Left colon (tissue), 2 donors: ENCODE results near the gene TBCK. TPM values are rescaled to one million over a fixed set of nuclear protein-coding genes. Genes with fewer than 3 reads are reported as not detected.

Source experiments
- ATAC-seq: fragments of 200-7000 bp; cut with Tn5 transposase; one replicate; pipeline ENCODE4 v1.9.1; 2020; ENCODE audit warnings: mild to moderate bottlenecking, moderate library complexity
- DNase-seq, 2 donors: peaks; one replicate each; pipeline ENCODE4 v3.0.0-alpha.2; 2020
- intact Hi-C, 2 donors: fragments of 100-400 bp; cut with DNase I in 1 of 2; cut with micrococcal nuclease in 1 of 2; formaldehyde crosslinking; loops; one replicate each; pipeline versions ENCODE4 v1.11.2 to v1.14.0; 2022; cut with DNase I, micrococcal nuclease
- total RNA-seq, 2 donors: library from RNA; stranded (reverse); fragmentation: NEBNext Ultra II Directional; extraction: Animal tissue kit (Norgen Biotek cat#: 25700); gene quantifications; one replicate each; pipeline ENCODE4 v1.2.1, GENCODE V29; 2021
- donor health status: DM: no; HTN: no; CAD: no.
- donor health status: DM: yes; HTN: yes; CAD: no.

Gene TBCK
- total RNA-seq, 2 donors from 2014 or later, result 28.1 to 29.2 TPM

GRCh38 chr4:106035204-106035603 is 280.8 kb downstream of the TBCK start:
- intact Hi-C loops, result no loop called here
- DNase-seq (no peak), ATAC-seq (no peak)

GRCh38 chr4:106034751-106035150 is 281.3 kb downstream of the TBCK start:
- ATAC-seq, result no peak
- no peak for DNase-seq
- intact Hi-C loops, result no loop called here

GRCh38 chr4:106034220-106034619 is 281.8 kb downstream of the TBCK start:
- ATAC-seq (no peak), DNase-seq (no peak)
- intact Hi-C loops, result no loop called here

- DNase-seq (no peak), ATAC-seq (no peak)
- intact Hi-C loops, result no loop called here
These were observed 282.5 kb downstream of the TBCK start for GRCh38 chr4:106033469-106033868.

- intact Hi-C loops, result no loop called here
- ATAC-seq, result peak; percentile 70
- DNase-seq, result no peak
These were observed 283.1 kb downstream of the TBCK start for GRCh38 chr4:106032851-106033286.

- DNase-seq (no peak), ATAC-seq (no peak)
- intact Hi-C loops, result no loop called here
These were observed 293.6 kb downstream of the TBCK start for GRCh38 chr4:106022454-106022853.

GRCh38 chr4:106021737-106022410 is 294.1 kb downstream of the TBCK start:
- intact Hi-C loops, result no loop called here
- ATAC-seq, result no peak
- DNase-seq, result no peak

- ATAC-seq (no peak), DNase-seq (no peak)
- intact Hi-C loops, result no loop called here
These were observed 296.2 kb downstream of the TBCK start for GRCh38 chr4:106019771-106020170.

- intact Hi-C loops, result no loop called here
- DNase-seq (no peak), ATAC-seq (peak; percentile 86)
These were observed 298.0 kb downstream of the TBCK start for GRCh38 chr4:106017975-106018374.

GRCh38 chr4:106011387-106011786 is 304.6 kb downstream of the TBCK start:
- ATAC-seq (no peak), DNase-seq (no peak)
- intact Hi-C loops, result no loop called here

GRCh38 chr4:106010761-106011160 is 305.2 kb downstream of the TBCK start:
- intact Hi-C loops, result no loop called here
- DNase-seq (no peak), ATAC-seq (no peak)

GRCh38 chr4:106002994-106003393 is 313.0 kb downstream of the TBCK start:
- DNase-seq (no peak), ATAC-seq (no peak)
- intact Hi-C loops, result no loop called here

- ATAC-seq (peak; percentile 92), DNase-seq (no peak)
- intact Hi-C loops, result no loop called here
These were observed 317.6 kb downstream of the TBCK start for GRCh38 chr4:105998171-105999063.

GRCh38 chr4:105996845-105997244 is 319.2 kb downstream of the TBCK start:
- intact Hi-C loops, result no loop called here
- DNase-seq (no peak), ATAC-seq (no peak)

GRCh38 chr4:105994841-105995501 is 321.0 kb downstream of the TBCK start:
- intact Hi-C loops, result no loop called here
- DNase-seq (no peak), ATAC-seq (no peak)

GRCh38 chr4:105994061-105994460 is 321.9 kb downstream of the TBCK start:
- intact Hi-C loops, result no loop called here
- DNase-seq, result no peak
- ATAC-seq, result no peak

GRCh38 chr4:105992641-105993305 is 323.2 kb downstream of the TBCK start:
- intact Hi-C loops, result no loop called here
- DNase-seq (no peak), ATAC-seq (no peak)

- no peak for ATAC-seq
- intact Hi-C loops, result no loop called here
- DNase-seq, result no peak
These were observed 324.3 kb downstream of the TBCK start for GRCh38 chr4:105991726-105992125.
